ENCODE measurements around the gene C1orf74. TPM values are rescaled to one million over a fixed set of nuclear protein-coding genes. Genes with fewer than 3 reads are reported as not detected.

Gene C1orf74
- total and polyA plus RNA-seq, 2 donors (not counting 3 experiments of a cell fraction or from before 2014, with no cell fraction given): 2.4 to 3.0 TPM

DNA sequence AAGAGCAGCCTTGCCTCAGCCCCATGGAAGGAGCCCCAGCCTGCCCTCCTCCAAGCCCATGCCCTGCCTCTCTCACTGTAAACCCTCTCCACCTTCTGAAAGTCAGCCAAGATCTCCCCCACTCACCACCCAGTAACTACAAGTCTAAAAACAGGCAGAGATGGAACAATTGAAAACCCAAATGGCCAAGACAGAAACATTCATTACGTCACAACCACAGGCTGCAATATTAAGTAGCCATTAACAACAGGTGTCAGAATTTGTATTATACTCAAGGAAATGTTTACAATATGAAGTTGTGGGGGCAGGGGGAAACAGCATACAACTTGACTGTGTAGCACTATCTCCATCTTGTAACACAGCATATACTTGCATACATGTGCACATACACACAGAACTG lies 19.2 kb upstream of the C1orf74 start:
- dilution Hi-C loops (cut with MboI; ENCODE audit: extremely low pct_ligation_motif_present, low sequenced_read_pairs): no loop called here
- CTCF ChIA-PET: no interaction called here
- intact Hi-C loops (cut with micrococcal nuclease): no loop called here
- Histone ChIP-seq H3K9ac (replicated peaks; ENCODE audit: extremely low read depth, insufficient read depth, low read length) (no peak overlapping the region), H2AFZ (ENCODE audit: low read depth, low read length) (no peak overlapping the region), H3K27ac (ENCODE audit: insufficient read depth, low read depth, low read length) (no peak overlapping the region), H3K4me2 (ENCODE audit: insufficient read depth, low read length) (no peak overlapping the region), H3K79me2 (ENCODE audit: control insufficient read depth, insufficient read depth, low read length) (no peaks in the 10 kb centered on the region), H3K36me3 (ENCODE audit: control insufficient read depth in 2 of 2, extremely low read depth in 1 of 2, insufficient read depth in 2 of 2, low read length in 2 of 2) (no peaks in the 10 kb centered on the region), H3K4me1 (ENCODE audit: control insufficient read depth, extremely low read depth, insufficient read depth, low read length) (peaks cover 43% of the 10 kb centered on the region), H3K27me3 (ENCODE audit: control insufficient read depth in 2 of 2, insufficient read depth in 2 of 2, low read length in 2 of 2) (no peaks in the 10 kb centered on the region), H3K9me3 (replicated peaks; ENCODE audit: control insufficient read depth, insufficient read depth, low read length) (no peaks in the 10 kb centered on the region), H3K4me3 (replicated peaks in 1 of 3; ENCODE audit: insufficient read depth in 1 of 3, low read depth in 1 of 3, low read length in 3 of 3) (no peak overlapping the region), H4K20me1 (replicated peaks; ENCODE audit: control insufficient read depth, extremely low read depth, insufficient read depth, low read length) (no peaks in the 10 kb centered on the region), H3K9me1 (replicated peaks; ENCODE audit: control insufficient read depth, extremely low read depth, insufficient read depth, low read length) (no peaks in the 10 kb centered on the region)
- POLR2A ChIA-PET: no interaction called here
- no peak for TF ChIP-seq EZH2 (IDR thresholded peaks at IDR 0.05; ENCODE audit: borderline replicate concordance, low read depth, low read length, severe bottlenecking)
- TF ChIP-seq MYC (IDR thresholded peaks at IDR 0.05; ENCODE audit: low read depth, low read length): no peak
- TF ChIP-seq, protein P1, sequence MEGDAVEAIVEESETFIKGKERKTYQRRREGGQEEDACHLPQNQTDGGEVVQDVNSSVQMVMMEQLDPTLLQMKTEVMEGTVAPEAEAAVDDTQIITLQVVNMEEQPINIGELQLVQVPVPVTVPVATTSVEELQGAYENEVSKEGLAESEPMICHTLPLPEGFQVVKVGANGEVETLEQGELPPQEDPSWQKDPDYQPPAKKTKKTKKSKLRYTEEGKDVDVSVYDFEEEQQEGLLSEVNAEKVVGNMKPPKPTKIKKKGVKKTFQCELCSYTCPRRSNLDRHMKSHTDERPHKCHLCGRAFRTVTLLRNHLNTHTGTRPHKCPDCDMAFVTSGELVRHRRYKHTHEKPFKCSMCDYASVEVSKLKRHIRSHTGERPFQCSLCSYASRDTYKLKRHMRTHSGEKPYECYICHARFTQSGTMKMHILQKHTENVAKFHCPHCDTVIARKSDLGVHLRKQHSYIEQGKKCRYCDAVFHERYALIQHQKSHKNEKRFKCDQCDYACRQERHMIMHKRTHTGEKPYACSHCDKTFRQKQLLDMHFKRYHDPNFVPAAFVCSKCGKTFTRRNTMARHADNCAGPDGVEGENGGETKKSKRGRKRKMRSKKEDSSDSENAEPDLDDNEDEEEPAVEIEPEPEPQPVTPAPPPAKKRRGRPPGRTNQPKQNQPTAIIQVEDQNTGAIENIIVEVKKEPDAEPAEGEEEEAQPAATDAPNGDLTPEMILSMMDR (IDR thresholded peaks at IDR 0.05; ENCODE audit: extremely low read depth in 1 of 2, insufficient read depth in 1 of 2, low read depth in 1 of 2, low read length in 2 of 2): no peak
- TF ChIP-seq FOS (IDR thresholded peaks at IDR 0.05; ENCODE audit: borderline replicate concordance, insufficient read depth, low read length): no peak
- TF ChIP-seq GATA2 (IDR thresholded peaks at IDR 0.05; ENCODE audit: insufficient read depth, insufficient read length, low read depth, low read length): no peak
- TF ChIP-seq POLR2AphosphoS5 (IDR thresholded peaks at IDR 0.05; ENCODE audit: insufficient read depth, low read depth, low read length): no peak
- TF ChIP-seq MAX (IDR thresholded peaks at IDR 0.05; ENCODE audit: insufficient read depth, insufficient read length): no peak
- no peak for TF ChIP-seq JUN (IDR thresholded peaks at IDR 0.05; ENCODE audit: borderline replicate concordance, insufficient read depth, insufficient read length, low read depth)
- no peak for TF ChIP-seq POLR2A (IDR thresholded peaks at IDR 0.05; ENCODE audit: low read depth, low read length)
- BruUV-seq (replicated peaks): no TSS peak
- no peak for FAIRE-seq
- peak; percentile 38 for DNase-seq (ENCODE audit: low read depth, low spot score)
